SK-N-MC (cell line): ENCODE results near the gene KCNK10.

Experiments
- EZH2 ChIP-seq: fragments of 200-600 bp; sonication (generic); IDR thresholded peaks from one replicate; pipeline ENCODE4 v1.6.1; 2017; ENCODE audit warnings: antibody characterized with exemption
- POLR2AphosphoS5 ChIP-seq: IDR thresholded peaks from 2 replicates; pipeline ENCODE4 v1.6.1; 2012; ENCODE audit warnings: mild to moderate bottlenecking, low read depth, low read length, borderline replicate concordance

GRCh38 chr14:88342980-88343379 lies 19.9 kb upstream of the KCNK10 start:
- no peak for TF ChIP-seq POLR2AphosphoS5
- TF ChIP-seq EZH2: no peak
